GM18498 (cell line): ENCODE measurements around the gene SNRNP40.

Experiments used
- ATAC-seq: cut with Tn5 transposase; IDR thresholded peaks from one replicate; pipeline ENCODE4 v1.9.1; 2021; ENCODE audit warnings: mild to moderate bottlenecking, moderate library complexity; ENCODE audit not compliant: unreplicated experiment

Gene SNRNP40

DNA sequence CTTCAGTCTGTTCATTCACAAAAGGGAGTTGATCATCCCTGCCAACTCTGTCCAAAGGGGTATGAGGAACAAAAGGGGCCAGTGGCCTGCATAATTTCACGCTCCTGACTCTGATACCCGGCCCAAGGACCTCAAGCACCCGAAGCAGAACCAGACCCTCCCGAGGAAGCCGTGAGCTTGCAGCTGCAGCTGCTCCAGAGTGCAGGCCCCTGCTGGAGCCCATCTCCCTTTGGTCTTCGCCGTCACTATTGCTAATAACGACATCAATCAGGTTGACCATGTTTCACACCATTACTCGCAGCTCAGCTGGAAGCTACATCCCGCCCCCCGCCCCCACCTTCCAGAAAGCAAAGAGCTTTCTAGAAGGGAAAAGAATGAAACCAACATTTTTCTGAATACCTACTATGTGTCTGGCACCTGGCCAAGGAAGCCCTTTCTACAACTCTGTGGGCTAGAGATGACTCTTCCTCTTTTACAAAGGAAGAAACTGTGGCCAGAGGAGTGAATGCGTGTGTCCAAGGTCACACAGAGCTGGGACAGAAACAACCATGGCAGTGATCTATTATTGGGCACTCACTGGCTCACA, 62.4 kb downstream of the SNRNP40 start:
- no peak for ATAC-seq

DNA sequence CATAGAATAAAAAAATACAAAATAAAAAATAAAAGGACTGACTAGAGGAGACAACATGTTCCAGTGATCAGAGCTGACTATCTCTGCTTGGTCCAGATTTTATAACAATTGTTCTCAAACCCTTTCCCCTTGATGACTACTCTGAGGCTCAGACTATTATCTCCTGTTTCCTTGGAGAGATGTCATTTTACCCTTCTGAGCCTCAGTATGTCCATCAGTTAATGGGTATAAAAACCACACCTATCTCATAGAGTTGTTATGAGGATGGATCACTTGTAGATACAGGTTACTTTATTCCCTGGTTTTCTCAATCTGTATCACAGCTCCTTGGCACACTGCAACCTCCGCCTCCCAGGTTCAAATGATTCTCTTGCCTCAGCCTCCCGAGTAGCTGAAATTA, 63.9 kb downstream of the SNRNP40 start:
- ATAC-seq, result no peak

DNA sequence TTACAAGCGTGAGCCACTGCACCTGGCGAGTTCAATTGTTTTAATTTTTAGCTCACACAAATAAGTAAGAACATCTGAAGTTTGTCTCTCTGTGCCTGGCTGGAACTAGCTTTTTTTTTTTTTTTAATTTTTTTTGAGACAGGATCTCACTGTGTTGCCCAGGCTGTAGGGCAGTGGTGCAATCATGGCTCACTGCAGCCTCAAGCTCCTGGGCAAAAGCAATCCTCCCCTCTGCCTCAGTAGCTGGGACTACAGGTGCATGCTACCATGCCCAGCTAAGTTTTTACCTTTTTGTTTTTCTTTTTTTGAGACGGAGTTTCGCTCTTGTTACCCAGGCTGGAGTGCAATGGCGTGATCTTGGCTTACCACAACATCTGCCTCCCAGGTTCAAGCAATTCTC, 64.8 kb downstream of the SNRNP40 start:
- no peak for ATAC-seq

DNA sequence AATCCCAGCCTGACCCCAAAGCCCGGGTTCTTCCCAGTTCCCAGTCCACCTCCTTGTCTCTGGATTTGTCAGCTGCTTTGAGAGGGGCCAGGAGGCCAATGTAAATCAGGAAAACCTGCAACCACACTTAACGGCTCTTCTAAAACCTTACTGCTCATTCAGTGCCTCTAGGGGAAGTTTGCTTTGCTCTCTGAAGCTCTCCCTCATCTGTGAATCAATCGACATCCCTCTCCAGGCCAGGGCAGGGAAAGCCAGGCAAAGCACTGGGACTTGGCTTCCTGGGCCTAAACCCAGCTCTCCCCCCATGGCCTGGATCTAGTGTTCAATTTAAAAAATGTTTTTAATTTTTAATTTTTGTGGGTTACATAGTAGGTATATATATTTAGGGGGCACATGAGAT, 66.2 kb downstream of the SNRNP40 start:
- ATAC-seq, result no peak

DNA sequence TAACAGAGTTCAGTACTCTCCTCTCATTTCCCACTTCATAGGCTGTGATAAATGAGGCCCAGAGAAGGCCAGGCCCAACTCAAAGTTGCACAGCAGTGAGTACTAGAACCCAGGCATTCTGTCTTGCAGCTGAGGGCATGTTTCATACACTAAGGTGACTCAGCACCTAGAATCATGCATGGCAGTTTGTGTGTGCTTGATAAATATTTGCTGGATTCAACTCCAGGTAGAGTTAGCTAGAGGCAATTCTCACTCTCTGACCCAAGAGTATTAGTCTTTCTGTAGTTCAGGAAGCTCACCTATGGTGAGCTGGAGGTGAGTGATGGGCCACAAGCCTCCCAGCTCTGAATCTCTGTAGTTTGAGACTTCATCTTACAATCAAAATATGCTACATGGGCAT, 67.6 kb downstream of the SNRNP40 start:
- ATAC-seq, result no peak

DNA sequence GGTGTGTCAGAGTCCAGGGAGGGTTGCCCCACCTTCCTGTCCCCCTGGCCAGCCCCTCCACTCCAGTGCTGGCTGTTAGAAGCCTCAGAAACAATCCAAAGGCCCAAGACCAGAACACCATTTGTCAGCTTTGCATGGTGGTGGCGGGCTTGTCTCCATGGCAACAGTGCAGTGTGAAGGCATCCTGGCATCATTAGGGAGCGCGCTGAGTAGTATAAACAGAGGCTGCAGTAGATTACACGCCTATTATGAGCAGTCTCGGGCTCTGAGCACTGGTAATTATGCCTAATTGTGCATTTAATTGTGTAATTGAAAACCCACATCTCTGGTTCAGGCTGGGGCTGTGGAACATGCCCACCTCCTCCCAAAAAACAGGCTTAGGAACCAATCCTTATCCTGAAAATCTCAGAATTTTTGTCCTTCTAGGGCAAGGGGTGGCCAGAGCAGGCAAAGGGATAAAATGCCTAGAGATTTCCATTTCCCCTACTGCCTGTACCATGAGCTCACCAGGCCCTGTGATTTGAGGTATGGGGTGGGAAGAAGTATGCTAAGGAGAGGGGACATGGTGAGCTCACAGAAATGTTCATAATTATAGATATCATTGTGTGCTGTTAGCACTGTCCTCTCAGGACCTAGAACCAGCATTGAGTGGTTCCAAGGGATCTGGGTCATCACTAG, 68.6 kb downstream of the SNRNP40 start:
- no peak for ATAC-seq

DNA sequence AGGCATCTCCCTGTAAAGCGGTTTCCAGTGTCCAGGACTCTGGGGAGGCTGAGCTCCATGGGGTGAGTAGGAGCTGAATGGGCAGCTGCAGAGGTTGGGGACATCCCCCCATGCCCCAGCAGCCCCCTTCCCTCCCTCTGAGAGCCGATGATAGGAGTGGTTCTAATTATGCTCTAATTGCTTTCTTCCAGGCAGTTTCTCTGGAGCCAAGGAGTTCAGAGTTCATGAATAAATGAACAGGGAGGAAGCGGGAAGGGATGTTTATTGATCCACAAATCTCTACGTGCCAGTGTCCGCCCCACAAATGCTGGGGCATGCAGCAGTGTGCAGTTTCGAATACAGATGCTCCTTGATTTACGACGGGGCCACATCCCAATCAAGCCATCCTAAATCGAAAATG, 72.5 kb downstream of the SNRNP40 start:
- ATAC-seq, result no peak

DNA sequence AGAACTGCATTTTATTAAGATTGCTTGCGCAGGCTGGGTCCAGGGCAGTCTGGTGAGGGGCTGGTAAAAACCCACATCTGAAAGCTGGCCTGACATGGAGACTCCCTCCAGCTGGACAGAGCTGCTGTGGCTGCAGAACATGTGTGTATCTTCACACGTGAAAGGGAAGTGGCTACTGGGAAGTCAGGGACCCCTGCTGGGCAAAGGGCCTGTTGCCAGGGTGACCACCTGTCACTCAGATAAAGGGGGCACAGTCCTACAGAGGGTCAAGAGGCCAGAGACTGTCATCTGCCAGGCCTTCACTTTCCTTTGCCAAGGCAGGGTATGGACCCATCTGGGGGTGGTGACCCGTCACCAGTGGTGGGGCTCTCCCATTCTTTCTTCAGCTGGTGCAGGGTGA, 74.4 kb downstream of the SNRNP40 start:
- no peak for ATAC-seq

DNA sequence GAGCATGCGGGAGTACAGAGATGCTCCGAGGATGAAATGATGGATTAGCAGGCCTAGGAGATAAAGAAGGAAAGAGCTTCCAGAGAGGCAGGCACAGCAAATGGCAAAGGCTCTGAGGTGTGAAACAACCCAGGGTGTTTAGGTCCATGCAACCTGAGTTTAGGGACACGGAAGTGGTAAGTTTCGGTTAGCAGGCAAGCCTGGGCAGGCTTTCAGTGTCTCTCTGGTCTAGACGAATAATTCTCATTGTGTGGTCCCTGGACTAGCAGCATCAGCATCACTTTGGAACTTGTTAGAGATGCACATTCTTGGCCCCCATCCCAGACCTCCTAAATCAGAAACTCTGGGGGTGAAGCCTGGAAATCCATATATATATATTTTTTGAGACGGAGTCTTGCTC, 75.5 kb downstream of the SNRNP40 start:
- no peak for ATAC-seq

DNA sequence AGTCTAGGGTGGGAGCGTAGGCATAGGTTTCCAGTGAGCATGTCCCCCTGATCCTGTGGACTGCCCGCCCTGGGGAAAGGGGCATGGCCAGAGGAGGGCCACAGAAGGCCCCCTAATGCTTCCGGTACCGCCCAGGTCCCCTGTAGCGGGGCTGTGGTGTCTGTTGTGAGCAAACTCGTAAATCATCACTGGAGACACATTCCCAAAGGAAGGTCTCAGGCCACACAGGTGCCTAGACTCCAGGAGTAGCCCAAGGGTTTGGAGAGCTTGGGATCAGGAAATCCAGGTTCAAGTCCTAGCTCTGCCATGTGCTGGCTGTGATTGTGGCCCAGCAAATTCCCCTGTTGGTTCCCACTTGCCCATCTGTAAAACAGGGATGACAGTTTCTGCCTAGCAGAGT, 77.1 kb downstream of the SNRNP40 start:
- ATAC-seq, result no peak

DNA sequence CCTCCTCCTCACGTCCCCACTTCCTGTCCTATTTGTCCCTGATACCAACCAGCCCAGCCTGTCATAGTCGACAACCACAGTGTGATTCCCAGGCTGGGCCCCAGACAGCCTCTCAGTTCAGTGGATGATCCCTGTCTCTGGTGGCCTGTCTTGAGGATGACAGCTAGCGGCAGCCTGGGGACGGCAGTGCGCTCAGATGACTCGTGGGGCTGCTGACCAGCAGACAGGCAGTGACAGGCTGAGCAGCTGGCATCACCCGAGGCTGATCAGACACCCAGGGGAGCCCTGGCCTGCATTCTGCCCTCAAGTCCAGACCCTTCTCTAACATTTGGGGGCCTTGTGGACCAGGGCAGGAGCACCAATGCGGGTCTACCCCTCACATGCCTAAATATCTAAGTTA, 77.9 kb downstream of the SNRNP40 start:
- ATAC-seq, result no peak

DNA sequence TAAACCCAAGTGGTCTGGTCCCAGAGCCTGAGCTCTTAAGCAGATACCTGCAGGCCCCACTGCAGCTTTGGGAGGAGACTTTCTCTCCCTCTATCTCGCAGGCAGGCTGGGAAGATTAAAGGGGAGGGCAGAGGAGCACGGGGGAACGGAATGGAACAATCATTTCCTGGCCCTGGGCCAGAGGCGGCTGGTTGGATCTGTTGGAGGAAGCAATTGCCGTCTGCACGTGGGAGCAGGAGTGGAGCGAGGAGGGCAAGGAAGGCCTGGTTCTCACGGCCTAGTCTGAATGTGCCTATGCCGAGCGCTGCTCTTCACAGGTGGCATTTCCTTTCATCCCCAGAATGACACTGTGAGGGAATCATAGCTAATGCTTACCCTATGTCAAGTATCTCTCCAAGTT, 80.6 kb downstream of the SNRNP40 start:
- ATAC-seq, result no peak

DNA sequence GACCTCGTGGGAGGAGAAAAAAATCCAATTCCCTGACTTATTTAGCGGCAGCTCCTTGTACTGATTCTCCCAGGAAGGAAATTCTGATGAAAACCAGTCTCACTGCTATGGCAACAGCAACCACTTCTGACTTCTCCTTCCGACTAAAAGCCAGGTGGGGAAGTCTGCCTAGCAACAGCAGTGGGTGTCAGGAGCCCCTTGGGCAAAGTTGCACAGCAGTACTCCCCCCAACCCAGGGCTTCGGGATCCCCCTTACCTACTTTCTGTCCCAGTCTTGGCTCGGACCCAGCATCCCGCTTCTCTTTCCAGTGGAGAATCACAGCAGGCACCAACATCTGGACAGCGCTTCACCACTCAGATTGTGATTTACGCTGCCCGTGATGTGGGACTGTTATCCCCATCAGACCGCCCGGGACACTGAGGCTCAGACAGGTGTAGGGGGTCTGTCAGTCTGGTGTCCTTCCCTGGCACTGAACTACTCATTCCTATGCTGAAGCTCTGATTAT, 81.5 kb downstream of the SNRNP40 start:
- ATAC-seq, result no peak

DNA sequence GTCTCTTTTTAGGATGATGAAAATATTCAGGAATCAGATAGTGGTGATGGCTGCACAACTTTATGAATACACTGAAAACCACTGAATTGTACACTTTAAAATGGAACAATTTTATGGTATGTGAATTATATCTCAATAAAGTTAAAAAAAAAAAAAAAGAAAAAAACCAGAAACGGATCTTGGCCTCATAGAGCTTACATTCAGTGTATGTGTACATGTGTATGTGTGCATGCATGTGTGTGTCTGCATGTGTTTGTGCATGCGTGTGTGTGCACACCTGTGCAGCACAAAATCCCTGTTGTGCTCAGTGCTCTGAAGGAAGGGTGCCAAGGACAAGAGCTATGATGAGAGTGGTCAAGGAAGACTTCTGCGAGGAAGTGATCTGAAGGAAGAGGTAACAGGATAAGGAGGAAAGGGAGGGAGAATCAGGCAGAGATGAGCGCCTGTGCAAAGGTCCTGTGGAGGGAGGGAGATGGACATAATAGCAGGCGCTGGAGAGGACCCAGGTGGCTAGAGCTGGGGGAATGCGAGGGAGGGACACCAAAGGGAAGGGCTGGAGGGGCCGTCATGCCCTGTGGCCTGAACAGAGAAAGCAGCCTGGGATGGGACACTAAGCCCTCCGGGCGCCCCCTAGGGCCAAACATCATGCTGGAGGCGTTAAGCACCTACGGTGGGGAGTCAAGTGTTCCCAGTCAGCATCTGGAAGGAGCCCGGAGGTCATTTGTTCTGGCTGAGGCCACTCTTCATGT, 82.1 kb downstream of the SNRNP40 start:
- no peak for ATAC-seq
